Right atrium auricular region (tissue), 2 donors: ENCODE data around the gene MEGF6. TPM values are rescaled to one million over a fixed set of nuclear protein-coding genes. Genes with fewer than 3 reads are reported as not detected.
A peak's percentile ranks its signal among the peaks of the same experiment; 100 is the strongest.

Source experiments
- DNase-seq: peaks from one replicate; pipeline ENCODE4 v3.0.0-alpha.2; 2019; ENCODE audit warnings: low spot score
- H3K27ac ChIP-seq, 2 donors: fragments of 200-600 bp; sonication (generic); 1 replicate in 1 of 2; 2 replicates in 1 of 2; pipeline ENCODE4 v1.5.1; 2016 to 2019
- H3K27me3 ChIP-seq, 2 donors: fragments of 200-600 bp; sonication (generic); one replicate each; pipeline versions ENCODE4 v1.5.1 to v1.6.0; 2017 to 2019
- H3K36me3 ChIP-seq: fragments of 200-600 bp; sonication (generic); one replicate; pipeline ENCODE4 v1.5.1; 2016
- H3K4me1 ChIP-seq, 2 donors: fragments of 200-600 bp; sonication (generic); one replicate each; pipeline versions ENCODE4 v1.5.1 to v1.6.0; 2017 to 2019
- H3K4me3 ChIP-seq, 2 donors: fragments of 200-600 bp; sonication (generic); 1 replicate in 1 of 2; 2 replicates in 1 of 2; pipeline ENCODE4 v1.5.1; 2017 to 2019; ENCODE audit warnings: mild to moderate bottlenecking in 1 of 2, moderate library complexity in 1 of 2
- H3K9me3 ChIP-seq, 2 donors: fragments of 200-600 bp; sonication (generic); one replicate each; pipeline ENCODE4 v1.5.1; 2019
- total RNA-seq, 2 donors: library from RNA; depleted of rRNA; stranded (reverse); fragments of >200 nt; gene quantifications; one replicate each; pipeline ENCODE4 v1.1.0, GENCODE V29; 2016
- TF ChIP-seq, protein P1 (sequence below), 2 donors: fragments of 200-600 bp; sonication (generic); IDR thresholded peaks; one replicate each; pipeline ENCODE4 v1.5.1; 2019; ENCODE audit warnings: antibody characterized with exemption in 2 of 2

Gene MEGF6
- total RNA-seq, 2 donors from 2014 or later = 14.9 to 32.6 TPM

DNA sequence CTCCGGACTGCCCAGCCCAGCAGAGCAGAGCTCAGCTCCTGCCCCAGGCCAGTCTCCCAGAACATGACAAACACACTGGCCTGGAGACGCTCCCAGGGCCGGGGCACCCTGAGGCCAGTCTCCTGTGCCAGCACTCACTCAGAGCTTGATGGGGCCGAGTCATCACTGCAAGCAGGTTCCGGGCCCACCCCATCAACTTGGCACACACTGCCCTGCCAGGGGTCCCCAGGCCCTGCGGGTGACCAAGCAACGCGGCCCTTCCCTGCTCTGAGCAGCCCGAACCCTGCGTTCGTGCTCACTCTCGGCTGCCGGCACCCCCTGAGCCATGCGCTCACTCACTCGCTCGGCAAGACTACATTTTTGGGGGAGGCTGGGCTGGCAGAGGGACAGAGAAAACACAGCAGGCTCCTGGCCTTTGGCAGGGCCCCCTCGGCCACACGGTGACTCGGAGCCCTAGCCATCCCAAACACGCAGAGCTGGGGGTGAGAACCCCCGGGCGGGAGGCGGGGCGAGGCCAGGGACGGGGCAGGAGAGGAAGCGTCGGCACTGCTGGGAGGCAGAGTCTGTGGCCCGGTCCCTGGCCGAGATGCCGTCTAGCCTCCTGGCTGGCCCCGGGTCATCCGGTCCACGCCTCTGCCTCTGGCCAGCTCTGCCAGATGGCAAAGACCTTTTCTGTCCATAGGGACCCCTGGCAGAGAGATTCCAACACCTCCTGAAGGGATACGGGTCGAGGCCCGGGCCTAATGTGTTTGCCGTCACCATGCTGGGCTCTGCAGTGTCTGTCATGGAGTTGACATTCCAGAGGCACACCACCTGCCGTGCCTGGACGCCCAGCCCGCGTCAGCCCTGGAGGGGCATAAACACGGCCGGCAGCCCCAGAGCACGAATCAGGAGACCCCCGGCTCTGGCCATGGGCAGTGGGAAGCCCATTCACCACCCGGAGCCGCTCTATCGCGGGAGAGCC, 68.0 kb downstream of the MEGF6 start:
- peaks cover 0 to 72% of the 10 kb centered on the region in 2 donors for H3K4me1 ChIP-seq
- peak; percentile 81 for DNase-seq
- no peaks in the 10 kb centered on the region for H3K27me3 ChIP-seq
- no peaks in the 10 kb centered on the region for H3K36me3 ChIP-seq
- H3K4me3 ChIP-seq = no peak overlapping the region
- TF ChIP-seq, protein P1, sequence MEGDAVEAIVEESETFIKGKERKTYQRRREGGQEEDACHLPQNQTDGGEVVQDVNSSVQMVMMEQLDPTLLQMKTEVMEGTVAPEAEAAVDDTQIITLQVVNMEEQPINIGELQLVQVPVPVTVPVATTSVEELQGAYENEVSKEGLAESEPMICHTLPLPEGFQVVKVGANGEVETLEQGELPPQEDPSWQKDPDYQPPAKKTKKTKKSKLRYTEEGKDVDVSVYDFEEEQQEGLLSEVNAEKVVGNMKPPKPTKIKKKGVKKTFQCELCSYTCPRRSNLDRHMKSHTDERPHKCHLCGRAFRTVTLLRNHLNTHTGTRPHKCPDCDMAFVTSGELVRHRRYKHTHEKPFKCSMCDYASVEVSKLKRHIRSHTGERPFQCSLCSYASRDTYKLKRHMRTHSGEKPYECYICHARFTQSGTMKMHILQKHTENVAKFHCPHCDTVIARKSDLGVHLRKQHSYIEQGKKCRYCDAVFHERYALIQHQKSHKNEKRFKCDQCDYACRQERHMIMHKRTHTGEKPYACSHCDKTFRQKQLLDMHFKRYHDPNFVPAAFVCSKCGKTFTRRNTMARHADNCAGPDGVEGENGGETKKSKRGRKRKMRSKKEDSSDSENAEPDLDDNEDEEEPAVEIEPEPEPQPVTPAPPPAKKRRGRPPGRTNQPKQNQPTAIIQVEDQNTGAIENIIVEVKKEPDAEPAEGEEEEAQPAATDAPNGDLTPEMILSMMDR (IDR thresholded peaks at IDR 0.05) = no peak
- H3K27ac ChIP-seq = peak overlapping the region; percentile 53 to 55
- no peaks in the 10 kb centered on the region for H3K9me3 ChIP-seq

DNA sequence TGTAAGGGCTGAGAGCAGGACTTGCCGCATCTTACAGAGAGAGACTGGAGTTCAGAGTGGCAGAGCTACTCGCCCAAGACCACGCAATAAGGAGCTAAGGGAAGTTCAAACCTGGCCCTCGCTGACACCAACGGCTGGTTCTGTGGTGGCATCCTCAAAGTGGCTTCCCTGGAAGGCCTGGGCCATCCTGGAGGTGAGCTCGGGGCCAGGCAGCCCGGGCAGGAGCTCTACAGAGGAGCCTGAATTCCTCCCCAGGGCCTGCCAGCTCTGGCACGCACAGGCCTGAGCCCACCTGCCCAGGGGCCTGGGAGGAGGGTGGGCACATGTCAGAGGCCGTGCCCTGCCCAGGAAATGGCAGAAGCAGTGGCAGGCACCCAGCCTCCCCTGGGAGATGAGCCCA, 68.6 kb downstream of the MEGF6 start:
- Histone ChIP-seq H3K4me1 (peaks cover 0 to 65% of the 10 kb centered on the region in 2 donors), H3K36me3 (no peaks in the 10 kb centered on the region), H3K27ac (peak overlapping the region; percentile 53 to 55), H3K9me3 (no peaks in the 10 kb centered on the region), H3K27me3 (no peaks in the 10 kb centered on the region), H3K4me3 (no peak overlapping the region)
- TF ChIP-seq, protein P1 (IDR thresholded peaks at IDR 0.05) = no peak
- DNase-seq = no peak

DNA sequence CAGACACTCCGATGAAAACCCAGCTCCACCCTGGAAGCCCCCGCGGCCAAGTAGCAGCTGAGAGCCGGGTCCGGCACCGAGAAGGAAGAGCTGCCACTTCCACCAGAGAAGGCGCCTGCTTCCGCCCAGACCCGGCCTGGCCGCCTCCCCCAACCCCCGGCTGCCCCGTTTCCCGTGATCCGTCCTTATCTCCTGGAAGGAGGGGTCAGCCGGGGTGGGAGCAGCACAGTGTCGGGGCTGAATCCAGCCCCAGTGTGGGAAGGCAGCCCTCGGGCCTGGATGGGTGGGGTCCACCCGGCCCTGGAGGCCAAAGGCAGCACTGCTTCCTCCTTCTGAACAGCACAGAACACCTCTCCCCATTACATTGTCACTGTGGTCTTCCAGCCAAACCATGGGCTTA, 69.4 kb downstream of the MEGF6 start:
- no peaks in the 10 kb centered on the region for H3K27me3 ChIP-seq
- no peak overlapping the region for H3K4me3 ChIP-seq
- TF ChIP-seq, protein P1 (IDR thresholded peaks at IDR 0.05) = no peak
- no peaks in the 10 kb centered on the region for H3K9me3 ChIP-seq
- peak overlapping the region; percentile 53 to 55 for H3K27ac ChIP-seq
- peak; percentile 74 for DNase-seq
- no peaks in the 10 kb centered on the region for H3K36me3 ChIP-seq
- peaks cover 0 to 57% of the 10 kb centered on the region in 2 donors for H3K4me1 ChIP-seq

DNA sequence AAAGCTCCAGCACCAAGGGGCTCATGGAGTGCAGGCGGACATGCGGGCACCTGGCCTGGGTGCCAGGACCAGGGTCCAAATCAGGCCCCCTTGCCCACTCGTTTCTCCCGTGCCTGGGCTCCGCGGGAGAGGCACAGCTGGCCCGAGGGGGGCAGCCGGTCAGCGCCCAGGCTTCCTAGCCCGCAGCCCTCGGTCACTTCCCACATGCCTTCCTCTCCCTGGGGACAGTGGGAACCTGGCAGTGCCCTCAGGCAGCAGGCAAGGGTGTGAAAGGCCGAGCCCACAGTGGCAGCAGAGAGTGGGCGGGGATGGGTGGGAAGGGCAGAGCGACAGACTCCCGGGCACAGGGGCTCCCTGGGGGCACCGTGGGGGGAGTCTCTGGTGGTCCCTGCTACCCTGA, 69.8 kb downstream of the MEGF6 start:
- H3K4me3 ChIP-seq = no peak overlapping the region
- no peak for DNase-seq
- H3K36me3 ChIP-seq = no peaks in the 10 kb centered on the region
- peaks cover 0 to 57% of the 10 kb centered on the region in 2 donors for H3K4me1 ChIP-seq
- peak overlapping the region; percentile 53 to 55 for H3K27ac ChIP-seq
- no peaks in the 10 kb centered on the region for H3K9me3 ChIP-seq
- TF ChIP-seq, protein P1 (IDR thresholded peaks at IDR 0.05) = no peak
- H3K27me3 ChIP-seq = no peaks in the 10 kb centered on the region

DNA sequence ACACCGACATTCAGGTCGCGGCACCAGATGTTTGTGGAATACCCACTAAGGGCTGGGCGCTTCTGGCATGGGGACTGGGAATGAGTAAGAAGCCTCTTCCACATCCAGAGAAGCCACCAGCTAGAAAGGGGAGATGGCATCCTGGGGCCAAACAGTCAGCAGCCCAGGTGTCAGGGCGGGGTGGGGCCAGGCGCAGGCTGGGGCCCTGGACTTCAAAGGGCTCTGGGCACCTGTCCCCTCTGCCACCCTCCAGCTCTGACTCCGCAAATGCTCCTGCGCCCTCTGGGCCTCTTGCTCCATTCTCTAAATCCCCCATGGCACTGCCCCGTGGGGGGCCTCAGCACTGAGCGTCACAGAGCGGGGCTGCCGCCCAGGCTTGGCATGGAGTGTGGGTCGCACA, 70.4 kb downstream of the MEGF6 start:
- no peak for DNase-seq
- H3K36me3 ChIP-seq = no peaks in the 10 kb centered on the region
- H3K27ac ChIP-seq = peak overlapping the region in 1 of 2 donors; percentile 55
- H3K9me3 ChIP-seq = no peaks in the 10 kb centered on the region
- TF ChIP-seq, protein P1 (IDR thresholded peaks at IDR 0.05) = no peak
- H3K4me3 ChIP-seq = no peak overlapping the region
- H3K4me1 ChIP-seq = peaks cover 0 to 53% of the 10 kb centered on the region in 2 donors
- no peaks in the 10 kb centered on the region for H3K27me3 ChIP-seq
